ENCODE data around the gene UGT1A3.

Gene UGT1A3

DNA sequence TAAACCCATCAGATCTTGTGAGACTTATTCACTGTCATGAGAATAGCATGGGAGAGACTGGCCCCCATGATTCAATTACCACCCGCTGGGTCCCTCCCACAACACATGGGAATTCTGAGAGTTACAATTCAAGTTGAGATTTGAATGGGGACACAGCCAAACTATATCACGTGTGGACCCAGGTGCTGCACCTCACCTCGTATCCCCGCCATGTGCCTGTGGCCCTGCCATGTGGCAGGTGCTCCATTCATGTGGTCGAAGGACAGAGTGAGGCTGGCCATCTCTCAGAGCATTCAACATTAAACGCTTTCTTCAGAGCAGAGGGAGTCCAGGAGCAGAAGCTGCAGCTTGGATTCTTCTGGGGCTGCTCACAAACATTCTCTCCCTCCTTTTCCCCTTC lies 81.5 kb downstream of the UGT1A3 start:
- TF ChIP-seq EZH2phosphoT487 (IDR thresholded peaks at IDR 0.05; ENCODE audit: borderline replicate concordance): no peak
- TF ChIP-seq, protein P1, sequence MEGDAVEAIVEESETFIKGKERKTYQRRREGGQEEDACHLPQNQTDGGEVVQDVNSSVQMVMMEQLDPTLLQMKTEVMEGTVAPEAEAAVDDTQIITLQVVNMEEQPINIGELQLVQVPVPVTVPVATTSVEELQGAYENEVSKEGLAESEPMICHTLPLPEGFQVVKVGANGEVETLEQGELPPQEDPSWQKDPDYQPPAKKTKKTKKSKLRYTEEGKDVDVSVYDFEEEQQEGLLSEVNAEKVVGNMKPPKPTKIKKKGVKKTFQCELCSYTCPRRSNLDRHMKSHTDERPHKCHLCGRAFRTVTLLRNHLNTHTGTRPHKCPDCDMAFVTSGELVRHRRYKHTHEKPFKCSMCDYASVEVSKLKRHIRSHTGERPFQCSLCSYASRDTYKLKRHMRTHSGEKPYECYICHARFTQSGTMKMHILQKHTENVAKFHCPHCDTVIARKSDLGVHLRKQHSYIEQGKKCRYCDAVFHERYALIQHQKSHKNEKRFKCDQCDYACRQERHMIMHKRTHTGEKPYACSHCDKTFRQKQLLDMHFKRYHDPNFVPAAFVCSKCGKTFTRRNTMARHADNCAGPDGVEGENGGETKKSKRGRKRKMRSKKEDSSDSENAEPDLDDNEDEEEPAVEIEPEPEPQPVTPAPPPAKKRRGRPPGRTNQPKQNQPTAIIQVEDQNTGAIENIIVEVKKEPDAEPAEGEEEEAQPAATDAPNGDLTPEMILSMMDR (conservative IDR thresholded peaks at IDR 0.05; ENCODE audit: low read length): no peak
- no peak overlapping the region for H3K9ac ChIP-seq (ENCODE audit: low read depth, low read length, poor library complexity, severe bottlenecking)
- H3K27me3 ChIP-seq (ENCODE audit: insufficient read depth, low read length, poor library complexity, severe bottlenecking): no peaks in the 10 kb centered on the region
- H3K4me1 ChIP-seq (ENCODE audit: insufficient read depth, low read length, poor library complexity, severe bottlenecking): no peaks in the 10 kb centered on the region
- H3K36me3 ChIP-seq (ENCODE audit: insufficient read depth, low read length): no peaks in the 10 kb centered on the region
- no peak overlapping the region for H3K4me3 ChIP-seq (ENCODE audit: low read length, poor library complexity, severe bottlenecking)
- H3F3A ChIP-seq (ENCODE audit: low read depth): no peaks in the 10 kb centered on the region
- no peaks in the 10 kb centered on the region for H4K20me1 ChIP-seq (ENCODE audit: insufficient read depth, low read length, poor library complexity, severe bottlenecking)
- H3K4me2 ChIP-seq (ENCODE audit: low read depth, low read length, poor library complexity, severe bottlenecking): no peak overlapping the region
- H3K9me3 ChIP-seq (ENCODE audit: insufficient read depth, low read depth, low read length): no peaks in the 10 kb centered on the region
- H3K79me2 ChIP-seq (ENCODE audit: insufficient read depth, low read length): no peaks in the 10 kb centered on the region
- H2AFZ ChIP-seq (ENCODE audit: low read length): no peak overlapping the region
- no peaks in the 10 kb centered on the region for H3K9me2 ChIP-seq (replicated peaks; ENCODE audit: low read depth, low read length)

DNA sequence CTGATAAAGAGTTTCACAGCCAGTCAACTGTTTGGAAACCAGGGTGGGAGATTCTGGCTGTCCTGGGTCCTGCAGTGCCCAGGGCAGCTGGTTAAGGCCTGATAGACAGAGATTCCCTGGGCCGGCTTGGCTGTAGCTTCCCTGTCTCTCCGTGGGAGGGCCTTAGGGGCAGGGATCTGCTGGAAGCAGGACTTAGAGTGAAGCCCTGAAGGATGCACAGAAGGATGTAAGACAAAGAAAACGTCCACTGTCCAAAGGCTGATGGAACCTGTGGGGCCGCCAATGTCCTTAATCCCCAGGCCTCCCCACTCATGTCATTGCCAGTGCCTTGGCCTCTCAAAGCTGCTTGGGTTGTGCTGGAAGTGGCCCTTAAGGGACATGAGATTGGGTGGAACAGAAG lies 82.2 kb downstream of the UGT1A3 start:
- no peaks in the 10 kb centered on the region for H3K27me3 ChIP-seq (ENCODE audit: insufficient read depth, low read length, poor library complexity, severe bottlenecking)

DNA sequence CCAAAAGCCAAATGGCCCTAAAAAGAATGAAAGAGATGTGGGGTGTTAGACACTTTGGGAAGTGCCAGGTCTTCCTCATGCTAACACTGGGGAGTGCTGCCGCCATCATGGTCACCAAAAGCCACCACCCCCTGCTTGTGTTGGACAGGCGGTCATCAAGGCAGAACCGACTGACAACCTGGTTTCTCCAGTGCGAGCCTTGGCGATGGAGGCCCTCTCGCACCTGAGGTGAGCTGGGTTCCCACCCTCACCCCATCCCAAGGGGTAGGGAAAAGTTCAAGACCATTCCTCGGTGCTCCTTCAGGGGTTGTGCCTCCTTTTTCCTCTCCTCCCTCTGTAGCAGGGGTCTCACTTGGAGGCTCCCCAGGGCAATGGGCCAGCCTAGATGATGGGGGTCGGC lies 82.9 kb downstream of the UGT1A3 start:
- no peak overlapping the region for H3K4me2 ChIP-seq (ENCODE audit: low read depth, low read length, poor library complexity, severe bottlenecking)
- H4K20me1 ChIP-seq (ENCODE audit: insufficient read depth, low read length, poor library complexity, severe bottlenecking): no peaks in the 10 kb centered on the region
- H3K4me3 ChIP-seq (ENCODE audit: low read length, poor library complexity, severe bottlenecking): no peak overlapping the region
- H3F3A ChIP-seq (ENCODE audit: low read depth): no peaks in the 10 kb centered on the region
- no peak overlapping the region for H3K9ac ChIP-seq (ENCODE audit: low read depth, low read length, poor library complexity, severe bottlenecking)
- no peaks in the 10 kb centered on the region for H3K27me3 ChIP-seq (ENCODE audit: insufficient read depth, low read length, poor library complexity, severe bottlenecking)
- H3K9me3 ChIP-seq (ENCODE audit: insufficient read depth, low read depth, low read length): no peaks in the 10 kb centered on the region
- no peaks in the 10 kb centered on the region for H3K79me2 ChIP-seq (ENCODE audit: insufficient read depth, low read length)
- H3K4me1 ChIP-seq (ENCODE audit: insufficient read depth, low read length, poor library complexity, severe bottlenecking): no peaks in the 10 kb centered on the region
- H3K9me2 ChIP-seq (replicated peaks; ENCODE audit: low read depth, low read length): no peaks in the 10 kb centered on the region
- no peak overlapping the region for H2AFZ ChIP-seq (ENCODE audit: low read length)
- H3K36me3 ChIP-seq (ENCODE audit: insufficient read depth, low read length): no peaks in the 10 kb centered on the region
- TF ChIP-seq, protein P1 (conservative IDR thresholded peaks at IDR 0.05; ENCODE audit: low read length): no peak
- no peak for TF ChIP-seq EZH2phosphoT487 (IDR thresholded peaks at IDR 0.05; ENCODE audit: borderline replicate concordance)

More for the DNA sequence above, 82.2 kb downstream of the UGT1A3 start:
- TF ChIP-seq, protein P1 (conservative IDR thresholded peaks at IDR 0.05; ENCODE audit: low read length): no peak
- no peak for TF ChIP-seq EZH2phosphoT487 (IDR thresholded peaks at IDR 0.05; ENCODE audit: borderline replicate concordance)
- Histone ChIP-seq H3K9me2 (replicated peaks; ENCODE audit: low read depth, low read length) (no peaks in the 10 kb centered on the region), H3K9me3 (ENCODE audit: insufficient read depth, low read depth, low read length) (no peaks in the 10 kb centered on the region), H3K4me1 (ENCODE audit: insufficient read depth, low read length, poor library complexity, severe bottlenecking) (no peaks in the 10 kb centered on the region), H4K20me1 (ENCODE audit: insufficient read depth, low read length, poor library complexity, severe bottlenecking) (no peaks in the 10 kb centered on the region), H3K36me3 (ENCODE audit: insufficient read depth, low read length) (no peaks in the 10 kb centered on the region), H3K4me2 (ENCODE audit: low read depth, low read length, poor library complexity, severe bottlenecking) (no peak overlapping the region), H3F3A (ENCODE audit: low read depth) (no peaks in the 10 kb centered on the region), H3K4me3 (ENCODE audit: low read length, poor library complexity, severe bottlenecking) (no peak overlapping the region), H3K9ac (ENCODE audit: low read depth, low read length, poor library complexity, severe bottlenecking) (no peak overlapping the region), H2AFZ (ENCODE audit: low read length) (no peak overlapping the region), H3K79me2 (ENCODE audit: insufficient read depth, low read length) (no peaks in the 10 kb centered on the region)
